Natural killer cell (primary cell): ENCODE measurements around the gene PES1. TPM values are rescaled to one million over a fixed set of nuclear protein-coding genes. Genes with fewer than 3 reads are reported as not detected.

Experiments used
- ATAC-seq, 3 donors: fragments of 150-1000 bp in 2 of 3; fragments of 200-7000 bp in 1 of 3; cut with Tn5 transposase; 1 replicate in 1 of 3; 2 replicates in 2 of 3; pipeline ENCODE4 v1.10.0; 2021; ENCODE audit warnings: mild to moderate bottlenecking in 2 of 3, moderate library complexity in 2 of 3
- DNase-seq, 2 donors: peaks; one replicate each; pipeline versions ENCODE4 v3.0.0 to v3.0.0-alpha.2; 2013 to 2021; ENCODE audit warnings: mixed read lengths in 1 of 2
- H3K27ac ChIP-seq: one replicate; pipeline ENCODE4 v1.5.1; 2013; ENCODE audit warnings: mild to moderate bottlenecking, low read length
- H3K27me3 ChIP-seq: one replicate; pipeline ENCODE4 v1.6.1; 2013; ENCODE audit warnings: low read length; ENCODE audit not compliant: control insufficient read depth, insufficient read depth
- H3K36me3 ChIP-seq: one replicate; pipeline ENCODE4 v1.6.1; 2013; ENCODE audit warnings: low read length; ENCODE audit not compliant: control insufficient read depth, insufficient read depth
- H3K4me1 ChIP-seq: one replicate; pipeline ENCODE4 v1.6.1; 2013; ENCODE audit warnings: low read length; ENCODE audit not compliant: control insufficient read depth, insufficient read depth
- H3K4me3 ChIP-seq: one replicate; pipeline ENCODE4 v1.5.1; 2013; ENCODE audit warnings: low read length
- H3K9me3 ChIP-seq: one replicate; pipeline ENCODE4 v1.6.1; 2013; ENCODE audit warnings: low read length; ENCODE audit not compliant: control insufficient read depth, insufficient read depth
- H3K27ac Mint-ChIP-seq, 2 donors: one replicate each; pipeline ENCODE4 v1.8.0; 2022; ENCODE audit warnings: mild to moderate bottlenecking in 2 of 2, mixed read lengths in 2 of 2, moderate library complexity in 1 of 2
- H3K27me3 Mint-ChIP-seq, 2 donors: one replicate each; pipeline ENCODE4 v1.8.0; 2022; ENCODE audit warnings: low read depth in 2 of 2, mixed read lengths in 2 of 2
- H3K36me3 Mint-ChIP-seq: one replicate; pipeline ENCODE4 v1.8.0; 2022; ENCODE audit warnings: mixed read lengths
- H3K4me1 Mint-ChIP-seq, 2 donors: one replicate each; pipeline ENCODE4 v1.8.0; 2022; ENCODE audit warnings: mixed read lengths in 2 of 2
- H3K4me3 Mint-ChIP-seq: one replicate; pipeline ENCODE4 v1.8.0; 2022; ENCODE audit warnings: mild to moderate bottlenecking, moderate library complexity, mixed read lengths
- H3K9me3 Mint-ChIP-seq, 2 donors: one replicate each; pipeline ENCODE4 v1.8.0; 2022; ENCODE audit warnings: mixed read lengths in 2 of 2
- CTCF ChIP-seq: fragments of 200-600 bp; IDR thresholded peaks from one replicate; pipeline ENCODE4 v1.8.0; 2022; ENCODE audit warnings: antibody characterized with exemption
- WGBS: methylation state at CpG from one replicate; pipeline ENCODE4 v1.1.7; 2013; ENCODE audit warnings: missing lambda C conversion rate; ENCODE audit not compliant: insufficient coverage; 5-methylcytosine and 5-hydroxymethylcytosine counted together
- intact Hi-C: fragments of 100-400 bp; cut with micrococcal nuclease; formaldehyde crosslinking; loops from one replicate; pipeline ENCODE4 v1.14.2; 2022
- total RNA-seq, 4 donors: library from RNA; stranded (reverse); fragments of 120-200 nt in 1 of 4; gene quantifications; one replicate each; pipeline versions ENCODE4 v1.2.3 to v1.2.4, GENCODE V29; 2013 to 2022

PES1 gene
- total RNA-seq, 3 donors from 2014 or later (not counting 1 experiment from before 2014, with no cell fraction given), result 30.9 to 39.7 (median 34.9) TPM

- Mint-ChIP-seq H3K27me3 (peaks cover 0 to 7% of the 10 kb centered on the region in 2 donors), H3K9me3 (no peaks in the 10 kb centered on the region), H3K27ac (no peak overlapping the region), H3K36me3 (no peaks in the 10 kb centered on the region), H3K4me1 (peaks cover 13 to 27% of the 10 kb centered on the region in 2 donors), H3K4me3 (no peak overlapping the region)
- 90% methylated on average over 2 of the region's 2 CpGs for WGBS
- no peak for TF ChIP-seq CTCF
- Histone ChIP-seq H3K9me3 (no peaks in the 10 kb centered on the region), H3K27ac (no peak overlapping the region), H3K27me3 (no peaks in the 10 kb centered on the region), H3K4me1 (peaks cover 44% of the 10 kb centered on the region), H3K4me3 (no peak overlapping the region), H3K36me3 (no peaks in the 10 kb centered on the region)
- ATAC-seq (no peak), DNase-seq (no peak)
- intact Hi-C loops, result no loop called here
Observed at GRCh38 chr22:30604723-30605122, 13.0 kb upstream of the PES1 start.

- Mint-ChIP-seq H3K9me3 (no peaks in the 10 kb centered on the region), H3K27ac (no peak overlapping the region), H3K4me1 (peaks cover 13 to 22% of the 10 kb centered on the region in 2 donors), H3K36me3 (no peaks in the 10 kb centered on the region), H3K4me3 (no peak overlapping the region), H3K27me3 (no peaks in the 10 kb centered on the region)
- Histone ChIP-seq H3K27ac (no peak overlapping the region), H3K9me3 (no peaks in the 10 kb centered on the region), H3K36me3 (no peaks in the 10 kb centered on the region), H3K27me3 (no peaks in the 10 kb centered on the region), H3K4me3 (no peak overlapping the region), H3K4me1 (peaks cover 35% of the 10 kb centered on the region)
- WGBS, result 88% methylated on average over 2 of the region's 3 CpGs
- TF ChIP-seq CTCF, result no peak
- no peak for DNase-seq
- intact Hi-C loops, result no loop called here
- no peak for ATAC-seq
Observed at GRCh38 chr22:30603801-30604200, 12.1 kb upstream of the PES1 start.

GRCh38 chr22:30602049-30602448, 10.3 kb upstream of the PES1 start:
- Mint-ChIP-seq H3K27ac (peak overlapping the region in 1 of 2 donors; percentile 54), H3K36me3 (no peaks in the 10 kb centered on the region), H3K9me3 (no peaks in the 10 kb centered on the region)

More at GRCh38 chr22:30602049-30602448, 10.3 kb upstream of the PES1 start:
- DNase-seq, result peak in 1 of 2 donors; percentile 59
- no peak overlapping the region for H3K4me3 ChIP-seq
- peaks cover 18% of the 10 kb centered on the region for H3K4me1 ChIP-seq
- Mint-ChIP-seq H3K27me3 (no peaks in the 10 kb centered on the region), H3K4me1 (peaks cover 9 to 17% of the 10 kb centered on the region in 2 donors), H3K4me3 (no peak overlapping the region)
- H3K27me3 ChIP-seq, result no peaks in the 10 kb centered on the region
- no peaks in the 10 kb centered on the region for H3K36me3 ChIP-seq
- intact Hi-C loops, result no loop called here
- ATAC-seq, result peak in 2 of 3 donors; percentile 27 to 43
- H3K9me3 ChIP-seq, result no peaks in the 10 kb centered on the region
- TF ChIP-seq CTCF, result no peak
- WGBS, result 71% methylated on average over 3 of the region's 3 CpGs
- no peak overlapping the region for H3K27ac ChIP-seq
